NCI-H146 treated with DMSO at 0.1 percent for 48 hours (cell line): ENCODE data around the gene FUZ.

ENCODE experiments used
- DNase-seq: peaks from one replicate; lab custom pipeline; 2025; ENCODE audit not compliant: unreplicated experiment; lab: John Stamatoyannopoulos, UW

The FUZ gene

DNA sequence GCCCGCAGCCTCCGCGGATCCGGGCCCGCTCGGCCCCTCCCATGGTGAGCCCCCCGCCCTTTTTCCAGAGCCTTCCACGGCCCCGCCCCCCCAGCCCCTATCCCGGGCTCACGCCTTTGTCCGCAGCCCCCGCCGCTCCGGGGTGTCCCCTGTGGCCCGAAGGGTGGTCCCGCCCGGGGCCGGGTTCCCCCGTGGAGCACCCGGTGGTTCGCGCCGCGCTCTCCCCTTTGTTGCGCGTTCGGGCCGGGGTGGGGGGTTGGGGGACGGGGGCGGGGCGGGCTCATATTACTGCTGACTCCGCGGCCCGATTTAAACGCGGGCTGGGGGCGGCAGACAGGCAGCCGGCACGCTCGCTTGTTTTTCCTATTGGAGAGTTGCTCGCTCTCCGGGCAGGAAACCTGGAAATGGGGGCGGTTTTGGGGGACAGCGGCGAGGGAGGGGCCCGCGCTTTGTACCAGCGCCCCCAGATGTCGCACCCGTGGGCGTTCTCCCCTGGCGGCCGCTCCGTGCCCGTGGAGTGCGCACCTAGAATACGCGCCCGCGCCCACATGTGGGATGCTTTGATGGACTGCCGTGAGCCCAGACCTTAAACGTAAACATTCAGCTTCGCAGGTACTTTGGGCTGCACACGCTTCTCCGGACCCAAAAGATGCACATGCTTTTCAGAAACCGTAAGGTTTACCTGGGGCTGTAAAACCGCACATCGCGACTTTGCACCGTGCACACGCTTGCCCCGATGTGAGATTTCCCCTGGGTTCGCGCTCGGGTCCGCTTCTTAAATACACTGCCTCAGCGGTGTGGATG lies 38.6 kb upstream of the FUZ start:
- DNase-seq, result no peak

DNA sequence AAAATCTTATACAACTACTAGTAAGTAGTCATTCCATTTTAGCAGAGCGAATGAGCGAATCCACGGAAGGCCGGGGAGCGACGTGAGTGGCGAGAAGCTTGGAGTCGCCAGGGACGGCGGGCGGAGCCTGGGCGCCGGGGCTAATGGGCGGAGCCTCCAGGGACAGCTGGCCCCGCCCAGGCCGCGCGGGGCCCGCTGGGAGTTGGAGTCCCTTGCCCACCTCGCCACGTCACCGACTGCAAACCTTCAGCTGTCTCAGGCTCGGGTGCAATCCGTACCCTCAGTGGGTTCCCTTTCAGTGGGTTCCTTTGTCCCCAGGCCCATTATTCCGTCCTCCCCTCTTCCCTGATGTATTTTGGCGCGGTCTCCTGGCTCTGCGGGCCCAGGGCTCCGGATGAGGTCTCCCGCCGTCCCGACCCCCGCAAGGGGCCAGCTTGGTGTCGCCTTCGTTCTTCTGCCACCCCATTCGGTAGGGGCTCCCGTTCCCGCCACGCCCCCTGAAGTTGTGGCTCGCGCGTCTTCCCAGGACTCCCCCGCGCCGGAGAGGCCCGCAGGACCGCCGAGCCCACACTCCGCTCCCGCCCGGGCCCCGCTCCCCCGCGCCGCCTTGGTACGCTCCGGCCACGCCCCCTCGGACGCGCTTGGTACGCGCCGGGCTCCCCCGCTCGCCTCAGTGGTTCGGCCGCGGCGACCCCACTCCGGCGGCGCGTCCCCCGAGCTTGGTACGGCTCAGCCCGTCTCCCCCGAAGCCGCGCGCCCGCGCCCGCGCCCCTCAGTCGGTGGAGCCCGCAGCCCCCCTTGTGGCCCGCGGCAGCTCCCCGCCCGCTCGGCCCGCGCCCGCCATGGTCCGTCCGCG lies 37.6 kb upstream of the FUZ start, which contains the start of gene PTOV1:
TSS of gene PTOV1 (plus strand) at position 673 of the 856 bp plus-strand sequence.
- peak; percentile 87 for DNase-seq

DNA sequence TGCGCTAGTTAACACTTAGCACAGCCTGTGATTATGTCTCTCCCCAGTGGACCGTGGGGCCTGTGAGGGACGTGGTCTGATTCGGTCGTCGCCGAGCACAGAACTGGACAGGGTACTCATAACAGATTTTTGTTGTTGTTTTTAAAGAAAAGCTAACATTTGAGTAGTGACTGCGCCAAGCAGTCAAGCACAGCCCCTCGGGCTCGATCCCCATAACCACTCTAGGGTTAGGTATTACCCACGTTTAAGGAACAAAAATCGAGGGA lies 37.1 kb upstream of the FUZ start:
- DNase-seq, result no peak

DNA sequence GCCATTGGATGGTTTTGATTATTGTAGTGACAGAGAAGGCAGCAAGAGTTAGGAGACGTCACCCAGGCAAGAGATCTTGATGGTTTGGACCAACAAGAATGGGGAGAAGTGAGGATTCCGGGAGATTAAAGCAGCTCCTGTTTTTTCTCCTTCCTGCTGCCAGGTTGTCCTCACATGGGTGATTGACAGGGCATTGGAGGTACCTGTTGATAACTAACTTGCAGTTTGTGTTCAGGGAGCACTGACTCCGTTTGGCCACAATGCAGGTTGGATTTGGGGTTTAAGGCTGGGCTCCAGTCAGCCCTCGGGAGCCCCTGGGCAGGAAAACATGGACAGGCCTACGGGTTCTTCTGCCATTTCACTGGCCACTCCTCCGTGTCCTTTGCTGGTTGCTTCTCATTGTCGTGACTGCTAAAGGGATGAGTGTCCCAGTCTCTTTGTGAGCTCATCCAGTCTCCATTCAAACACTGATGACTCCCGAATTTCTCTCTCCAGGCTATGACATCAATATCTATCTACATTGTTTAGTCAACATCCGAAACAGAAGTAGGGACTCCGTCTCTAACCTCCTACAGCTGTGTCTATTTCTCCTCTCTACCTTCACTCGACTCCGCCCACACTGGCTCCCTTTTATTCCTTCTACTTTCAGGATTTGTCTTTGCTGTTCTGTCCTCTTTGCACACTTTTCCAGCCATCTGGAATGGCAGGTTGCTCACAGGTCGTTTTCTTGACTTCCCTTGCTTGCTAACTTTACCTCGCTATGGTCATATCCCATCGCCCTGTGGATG lies 36.5 kb upstream of the FUZ start:
- DNase-seq, result peak; percentile 9

DNA sequence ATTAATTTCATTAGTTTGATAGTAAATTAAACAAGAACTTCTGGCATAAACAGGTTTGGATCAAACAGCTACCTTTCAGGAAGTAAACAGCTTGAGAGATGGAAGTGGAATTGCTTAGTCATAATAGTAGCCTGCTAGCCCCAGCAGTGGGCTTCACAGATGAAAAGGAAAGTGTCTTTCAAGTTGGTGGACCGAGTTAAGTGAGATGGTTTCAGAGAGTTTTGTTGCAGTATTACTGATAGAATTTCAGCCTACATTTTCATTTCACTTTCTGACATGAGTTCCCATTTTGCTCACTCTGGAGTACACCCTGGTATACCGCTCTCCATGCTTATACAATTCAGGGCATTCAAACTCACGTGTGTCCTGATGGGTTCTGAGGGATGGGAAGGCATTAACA lies 35.8 kb upstream of the FUZ start:
- DNase-seq, result no peak

DNA sequence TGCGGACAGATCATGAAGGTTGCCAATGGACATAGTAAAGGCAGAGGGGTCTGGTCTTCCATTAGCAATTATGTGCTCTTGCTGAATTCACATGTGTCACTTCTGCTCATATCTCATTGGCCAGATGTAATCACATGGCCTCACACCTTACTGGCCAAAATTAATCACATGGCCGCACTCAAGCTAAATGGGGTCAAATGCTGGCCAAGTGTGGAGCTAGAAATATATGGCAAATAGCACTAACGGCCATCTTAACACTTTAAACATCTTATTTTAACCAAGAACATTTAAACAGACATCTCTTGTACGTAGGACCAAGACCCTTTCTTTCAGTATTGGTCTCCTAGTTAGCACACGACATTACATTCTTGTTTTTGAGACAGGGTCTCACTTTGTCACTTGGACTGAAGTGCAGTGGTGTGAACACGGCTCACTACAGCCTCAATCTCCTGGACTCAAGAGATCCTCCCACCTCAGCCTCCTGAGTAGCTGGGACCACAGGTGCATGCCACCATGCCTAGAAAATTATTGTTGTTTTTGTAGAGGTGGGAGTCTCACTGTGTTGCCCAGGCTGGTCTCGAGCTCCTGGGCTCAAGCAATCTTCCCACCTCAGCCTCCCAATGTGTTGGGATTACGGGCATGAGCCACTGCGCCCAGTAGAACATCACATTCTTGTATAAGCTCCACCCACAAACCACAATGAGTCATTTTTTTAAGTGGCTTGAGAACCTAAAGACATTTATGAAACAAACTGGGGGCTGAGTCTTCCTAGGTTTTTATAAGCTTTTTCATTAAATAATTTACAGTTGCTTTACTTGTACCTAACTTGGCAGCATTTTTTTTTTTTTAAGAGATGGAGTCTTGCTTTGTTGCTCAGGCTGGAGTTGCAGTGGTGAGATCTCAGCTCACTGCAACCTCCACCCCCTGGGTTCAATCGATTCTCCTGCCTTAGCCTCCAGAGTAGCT lies 34.9 kb upstream of the FUZ start:
- no peak for DNase-seq

DNA sequence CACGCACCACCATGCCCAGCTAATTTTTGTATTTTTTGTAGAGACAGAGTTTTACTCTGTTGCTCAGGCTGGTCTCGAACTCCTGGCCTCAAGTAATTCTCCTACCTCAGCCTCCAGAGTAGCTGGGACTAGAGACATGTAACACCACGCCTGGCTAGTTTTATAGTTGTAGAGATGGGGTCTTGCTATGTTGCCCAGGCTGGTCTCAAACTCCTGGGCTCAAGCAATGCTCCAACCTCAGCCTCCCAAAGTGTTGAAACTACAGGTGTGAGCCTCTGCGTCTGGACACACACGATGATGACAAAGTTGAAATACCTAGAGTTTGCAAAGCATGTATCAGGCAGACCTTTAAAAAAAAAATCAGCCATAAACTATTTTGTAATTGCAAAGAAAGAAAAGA lies 33.3 kb upstream of the FUZ start:
- DNase-seq, result no peak

DNA sequence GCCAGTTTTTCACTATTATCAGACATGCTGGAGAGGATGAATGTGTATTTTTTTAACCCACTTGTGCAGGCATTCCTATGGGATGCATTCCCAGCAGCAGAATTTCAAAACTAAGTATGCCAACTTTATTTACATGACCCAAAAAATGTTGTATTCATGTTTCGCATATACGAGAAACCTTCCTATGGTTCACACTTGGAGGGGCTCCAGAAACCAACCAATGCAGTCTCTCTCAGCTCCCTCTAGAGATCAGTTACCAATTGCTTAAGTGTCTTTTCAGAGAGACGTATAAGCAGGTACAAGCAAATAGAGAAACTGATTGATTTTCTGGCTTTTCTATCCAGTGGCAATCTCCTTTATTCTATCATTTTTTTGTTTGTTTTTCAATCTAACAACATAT lies 32.3 kb upstream of the FUZ start:
- no peak for DNase-seq

DNA sequence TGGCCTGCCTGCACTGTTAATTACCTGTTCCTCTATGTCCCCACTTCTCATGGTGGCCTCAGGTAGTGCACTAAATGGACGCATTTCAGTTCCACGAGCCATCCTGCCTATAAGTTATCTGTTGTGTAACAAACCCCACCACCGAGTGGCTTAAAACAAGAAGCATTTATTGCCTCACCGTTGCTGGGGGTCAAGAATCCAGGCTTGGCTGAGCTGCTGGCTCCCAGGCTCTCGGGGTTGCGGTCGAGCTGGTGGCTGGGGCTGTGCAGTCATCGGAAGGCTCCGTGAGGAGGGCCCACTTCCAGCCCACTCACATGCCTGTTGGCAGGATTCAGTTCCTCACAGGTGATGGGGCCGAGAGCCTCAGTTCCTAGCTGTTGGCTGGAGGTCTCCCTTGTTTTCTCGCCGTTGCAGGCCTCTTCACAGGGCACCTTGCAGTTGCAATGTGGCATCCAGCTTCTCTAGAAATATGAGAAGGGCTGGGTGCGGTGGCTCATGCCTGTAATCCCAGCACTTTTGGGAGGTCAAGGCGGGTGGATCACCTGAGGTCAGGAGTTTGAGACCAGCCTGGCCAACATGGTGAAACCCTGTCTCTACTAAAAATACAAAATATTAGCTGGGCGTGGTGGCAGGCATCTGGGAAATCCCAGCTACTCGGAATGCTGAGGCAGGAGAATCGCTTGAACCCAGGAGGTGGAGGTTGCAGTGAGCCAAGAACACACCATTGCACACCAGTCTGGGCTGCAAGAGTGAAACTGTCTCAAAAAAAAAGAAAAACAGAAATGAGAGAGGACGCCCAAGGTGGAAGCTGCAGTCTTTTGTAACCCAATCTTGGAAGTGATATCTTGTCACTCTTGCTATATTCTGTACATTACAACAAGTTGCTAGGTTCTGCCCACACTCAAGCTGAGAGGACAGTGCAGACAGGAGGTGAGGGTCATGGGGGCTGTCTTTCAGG lies 31.3 kb upstream of the FUZ start:
- DNase-seq, result no peak

DNA sequence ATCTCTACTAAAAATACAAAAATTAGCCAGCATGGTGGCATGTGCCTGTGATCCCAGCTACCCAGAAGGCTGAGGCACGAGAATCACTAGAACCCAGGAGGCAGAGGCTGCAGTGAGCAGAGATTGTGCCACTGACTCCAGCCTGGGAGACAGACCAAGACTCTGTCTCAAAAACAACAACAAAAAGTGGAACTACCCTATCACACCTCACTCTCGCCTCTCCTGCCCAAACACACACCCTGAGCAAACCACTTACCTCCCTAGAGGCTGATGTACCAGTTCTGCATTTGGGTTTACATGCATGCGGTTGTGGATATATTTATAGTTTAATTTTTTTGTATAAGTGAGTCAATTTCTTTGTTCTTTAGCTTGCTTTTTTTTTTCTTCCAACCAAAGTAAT lies 30.2 kb upstream of the FUZ start:
- DNase-seq, result no peak

DNA sequence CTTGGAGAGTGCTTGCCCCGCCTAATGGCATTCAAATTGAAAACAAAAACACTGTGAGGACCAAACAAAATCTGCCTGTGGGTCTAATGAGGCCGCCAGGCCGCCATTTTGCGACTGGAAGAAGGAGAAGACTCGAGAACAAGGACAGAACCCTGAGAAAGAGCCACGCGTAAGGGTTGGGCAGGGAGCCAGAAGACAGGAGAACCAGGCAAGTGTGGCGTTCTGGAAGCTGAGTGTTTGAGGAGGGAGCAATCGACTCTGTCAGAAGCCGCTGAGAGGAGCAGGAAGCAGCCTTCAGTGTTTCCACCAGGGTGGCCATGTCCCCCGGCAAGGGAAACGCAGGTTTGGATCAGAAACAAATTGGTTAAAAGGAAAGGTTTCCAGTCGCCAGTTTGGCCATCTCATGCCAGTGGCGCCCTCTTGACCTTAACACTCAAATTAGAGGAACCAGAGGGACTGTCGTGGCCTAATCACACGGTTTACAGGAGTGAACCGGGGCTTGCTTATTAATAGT lies 27.7 kb upstream of the FUZ start:
- DNase-seq, result no peak

DNA sequence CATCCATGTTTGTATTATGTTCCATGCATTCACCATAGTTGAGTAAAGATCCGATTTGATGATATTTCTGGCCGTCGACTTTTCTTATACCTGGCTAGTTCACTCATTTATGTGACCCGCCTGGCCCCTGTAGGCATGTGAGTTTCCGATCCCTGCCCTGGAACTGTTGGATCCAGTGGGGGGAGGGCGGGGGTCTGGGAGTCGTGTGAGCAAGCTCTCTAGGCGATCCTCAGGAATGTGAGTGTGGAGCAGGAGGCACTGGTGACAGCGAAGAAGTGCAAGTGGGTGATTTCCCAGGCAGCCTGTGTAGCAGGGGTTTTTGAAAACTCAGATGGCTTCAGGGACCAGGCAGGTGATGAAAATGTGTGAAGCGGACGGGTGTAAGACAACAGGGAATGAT lies 27.2 kb upstream of the FUZ start:
- no peak for DNase-seq

DNA sequence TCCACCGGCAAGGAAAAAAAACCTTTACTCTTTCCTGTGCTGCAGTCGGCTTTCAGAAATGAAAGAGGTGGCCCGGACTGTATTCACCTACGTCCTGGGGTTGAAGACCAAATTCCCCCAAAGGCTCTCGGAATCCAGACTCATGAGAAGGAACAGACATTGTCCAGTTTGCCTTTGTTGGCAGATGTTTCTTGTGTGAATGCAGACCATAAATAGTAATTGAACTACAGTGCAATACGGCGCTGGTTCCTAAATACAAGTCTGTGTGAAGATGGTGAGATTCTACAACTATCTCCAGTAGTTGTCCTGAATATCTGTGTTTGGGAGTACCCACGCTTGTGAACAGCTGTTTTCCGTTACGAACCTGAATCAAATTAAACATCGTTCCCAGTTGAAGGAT lies 26.6 kb upstream of the FUZ start:
- DNase-seq, result no peak

DNA sequence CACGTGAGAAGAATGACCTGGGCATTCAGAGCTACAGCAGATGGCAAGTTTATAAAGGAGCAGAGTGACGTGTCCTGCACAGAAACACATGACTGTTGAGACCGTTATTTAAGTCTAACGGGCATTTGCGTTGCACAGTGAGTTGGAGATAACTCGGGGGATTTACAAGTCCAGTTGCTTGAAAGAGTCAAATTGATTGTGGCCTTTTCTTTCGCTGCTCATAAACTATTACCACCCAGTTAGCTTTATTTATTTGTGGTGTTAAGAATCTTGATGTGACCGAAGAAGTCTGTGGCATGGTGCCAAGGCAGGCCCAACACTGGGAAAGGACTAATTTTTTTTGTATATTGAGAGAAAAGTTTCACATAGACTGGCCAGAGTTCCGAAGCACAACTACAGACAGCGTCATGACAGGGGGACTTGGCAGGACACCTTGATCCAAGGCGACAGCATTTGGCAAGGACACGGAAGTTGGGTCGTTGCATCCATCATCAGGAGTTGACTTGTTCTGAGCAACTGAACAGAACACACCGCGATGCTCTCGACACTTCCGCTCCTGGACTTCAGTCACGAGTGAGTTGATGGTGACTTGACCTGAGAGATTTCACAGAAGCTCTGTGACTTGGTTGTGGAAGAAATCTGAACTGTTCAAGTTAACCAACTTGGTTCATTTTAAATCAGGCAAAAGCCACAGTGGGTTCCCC lies 25.9 kb upstream of the FUZ start:
- no peak for DNase-seq

DNA sequence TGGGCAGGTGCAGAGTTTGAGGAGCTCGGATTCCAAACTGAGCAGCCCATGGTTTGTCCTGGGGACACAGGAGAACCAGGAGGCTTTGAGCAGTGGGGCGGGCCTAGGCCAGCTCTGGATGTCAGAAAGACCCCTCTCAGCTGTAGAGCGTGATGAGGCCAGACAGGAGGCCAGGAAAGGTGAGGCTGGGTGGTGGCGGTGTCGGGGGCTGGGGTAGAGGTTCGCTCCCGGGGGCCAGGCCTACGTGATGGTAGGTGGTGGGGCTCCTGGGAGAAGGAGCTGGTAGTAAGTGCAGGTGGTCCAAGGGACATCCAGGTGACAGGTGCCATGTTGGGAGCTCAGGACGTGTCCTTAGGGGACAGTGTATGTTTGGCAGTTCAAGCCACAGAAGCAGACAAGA lies 24.3 kb upstream of the FUZ start:
- DNase-seq, result no peak

DNA sequence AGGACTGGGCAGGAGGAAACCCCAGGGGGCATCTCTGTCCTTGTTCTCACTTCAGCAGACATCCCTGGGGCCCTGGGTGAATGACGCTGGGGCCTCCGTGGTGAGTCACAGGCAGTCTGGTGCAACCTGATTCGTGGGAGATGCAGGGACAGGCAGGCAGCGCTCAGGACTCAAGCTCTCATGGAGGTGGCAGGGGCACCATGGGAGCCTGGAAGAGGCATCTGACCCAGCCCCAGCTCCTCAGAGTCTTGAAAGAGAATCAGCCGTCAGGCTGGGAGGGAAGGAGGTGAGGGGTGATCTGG lies 23.9 kb upstream of the FUZ start:
- no peak for DNase-seq

DNA sequence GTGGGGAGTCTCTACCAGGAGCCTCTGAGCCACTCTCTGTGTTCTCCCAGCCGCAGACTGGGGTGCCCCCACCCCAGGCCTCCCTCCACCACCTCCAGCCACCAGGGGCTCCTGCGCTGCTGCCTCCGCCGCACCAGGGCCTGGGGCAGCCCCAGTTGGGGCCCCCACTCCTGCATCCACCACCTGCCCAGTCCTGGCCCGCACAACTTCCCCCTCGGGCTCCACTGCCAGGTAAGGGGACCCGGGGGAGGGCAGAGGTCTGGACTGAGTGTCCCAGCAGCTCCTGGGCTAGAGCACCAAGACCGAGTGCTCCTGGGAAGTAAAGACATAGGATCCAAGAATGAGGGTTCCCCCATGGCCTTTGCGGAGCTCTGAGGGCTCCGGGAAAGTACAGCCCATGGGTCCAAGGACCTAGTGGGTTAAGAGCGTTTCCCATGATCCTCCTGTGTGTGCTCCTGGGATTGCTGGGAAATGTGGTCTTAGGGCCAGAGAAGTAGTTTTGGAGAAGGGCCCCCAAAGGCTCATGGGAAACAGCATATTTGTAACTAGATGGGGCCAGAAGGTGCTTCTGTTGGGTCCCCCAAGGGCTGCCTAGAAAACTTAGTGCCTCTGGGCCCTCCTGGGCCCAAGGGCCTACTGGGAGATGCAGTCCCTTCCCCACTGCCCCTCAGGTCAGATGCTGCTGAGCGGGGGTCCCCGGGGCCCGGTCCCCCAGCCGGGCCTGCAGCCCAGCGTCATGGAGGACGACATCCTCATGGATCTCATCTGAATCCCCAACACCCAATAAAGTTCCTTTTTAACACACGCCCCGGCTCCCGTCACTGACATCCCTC lies 23.3 kb upstream of the FUZ start:
- no peak for DNase-seq

DNA sequence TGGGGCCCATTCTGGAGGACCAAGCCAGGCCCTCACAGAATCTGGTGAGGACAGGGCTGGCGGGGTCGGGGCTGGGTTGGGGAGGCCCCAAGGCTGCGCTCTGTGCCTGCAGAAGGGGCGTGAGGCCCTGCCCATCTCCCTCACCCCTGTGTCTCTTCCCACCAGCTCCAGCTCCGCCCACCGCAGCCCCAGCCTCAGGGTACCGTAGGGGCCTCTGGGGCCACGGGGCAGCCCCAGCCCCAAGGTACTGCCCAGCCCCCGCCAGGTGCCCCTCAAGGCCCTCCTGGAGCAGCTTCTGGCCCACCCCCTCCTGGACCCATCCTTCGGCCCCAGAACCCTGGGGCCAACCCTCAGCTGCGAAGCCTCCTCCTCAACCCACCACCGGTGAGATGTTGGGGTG lies 22.5 kb upstream of the FUZ start:
- DNase-seq, result no peak
